GM19324 (cell line): Measurements from ENCODE around the gene UPF1.

Source experiments
- ATAC-seq: cut with Tn5 transposase; IDR thresholded peaks from one replicate; pipeline ENCODE4 v1.9.1; 2021; ENCODE audit warnings: mild to moderate bottlenecking, moderate library complexity; ENCODE audit not compliant: unreplicated experiment, low FRiP score

Gene UPF1

GRCh38 chr19:18831524-18832305 lies at the start of gene UPF1:
Gene UPF1, plus strand, starts transcription at chr19:18831959. Its CDS starts 251 bp downstream, at chr19:18832210.
- ATAC-seq = peak; percentile 77

DNA sequence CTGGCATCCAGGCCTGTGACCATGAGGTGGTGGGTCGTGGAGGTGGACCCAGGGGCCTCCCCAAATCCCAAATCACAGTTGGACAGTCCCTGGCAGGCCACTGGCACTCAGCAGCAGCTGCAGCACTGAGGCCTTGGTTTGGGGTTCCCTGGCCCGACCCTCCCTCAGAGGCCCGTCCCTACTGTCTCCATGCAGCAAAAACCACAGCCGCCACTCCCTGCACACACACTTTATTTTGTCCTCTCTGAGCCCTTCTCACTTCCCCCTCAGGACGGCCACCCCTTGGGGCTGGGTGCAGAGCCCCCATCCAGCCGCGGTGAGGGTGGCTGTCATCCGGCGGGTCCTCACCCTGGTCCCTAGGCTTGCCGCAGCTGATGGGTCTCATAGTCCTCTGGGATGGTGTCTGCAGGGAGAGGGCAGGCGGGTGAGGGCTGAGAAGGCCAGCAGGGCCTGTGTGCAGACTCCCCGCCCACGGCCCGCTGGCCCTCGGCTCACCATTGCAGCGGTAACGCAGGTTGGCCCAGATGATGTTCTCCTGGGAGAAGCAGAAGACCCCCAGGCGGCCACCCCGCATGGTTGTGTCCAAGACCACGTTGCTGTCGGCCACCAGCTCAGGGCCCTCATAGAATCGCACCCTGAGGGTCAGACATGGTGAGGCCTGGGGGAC lies 49.1 kb upstream of the UPF1 start:
- ATAC-seq = no peak

- no peak for ATAC-seq
Observed at GRCh38 chr19:18783958-18784785, 47.6 kb upstream of the UPF1 start.

- no peak for ATAC-seq
Observed at GRCh38 chr19:18784786-18785120, 47.0 kb upstream of the UPF1 start.

DNA sequence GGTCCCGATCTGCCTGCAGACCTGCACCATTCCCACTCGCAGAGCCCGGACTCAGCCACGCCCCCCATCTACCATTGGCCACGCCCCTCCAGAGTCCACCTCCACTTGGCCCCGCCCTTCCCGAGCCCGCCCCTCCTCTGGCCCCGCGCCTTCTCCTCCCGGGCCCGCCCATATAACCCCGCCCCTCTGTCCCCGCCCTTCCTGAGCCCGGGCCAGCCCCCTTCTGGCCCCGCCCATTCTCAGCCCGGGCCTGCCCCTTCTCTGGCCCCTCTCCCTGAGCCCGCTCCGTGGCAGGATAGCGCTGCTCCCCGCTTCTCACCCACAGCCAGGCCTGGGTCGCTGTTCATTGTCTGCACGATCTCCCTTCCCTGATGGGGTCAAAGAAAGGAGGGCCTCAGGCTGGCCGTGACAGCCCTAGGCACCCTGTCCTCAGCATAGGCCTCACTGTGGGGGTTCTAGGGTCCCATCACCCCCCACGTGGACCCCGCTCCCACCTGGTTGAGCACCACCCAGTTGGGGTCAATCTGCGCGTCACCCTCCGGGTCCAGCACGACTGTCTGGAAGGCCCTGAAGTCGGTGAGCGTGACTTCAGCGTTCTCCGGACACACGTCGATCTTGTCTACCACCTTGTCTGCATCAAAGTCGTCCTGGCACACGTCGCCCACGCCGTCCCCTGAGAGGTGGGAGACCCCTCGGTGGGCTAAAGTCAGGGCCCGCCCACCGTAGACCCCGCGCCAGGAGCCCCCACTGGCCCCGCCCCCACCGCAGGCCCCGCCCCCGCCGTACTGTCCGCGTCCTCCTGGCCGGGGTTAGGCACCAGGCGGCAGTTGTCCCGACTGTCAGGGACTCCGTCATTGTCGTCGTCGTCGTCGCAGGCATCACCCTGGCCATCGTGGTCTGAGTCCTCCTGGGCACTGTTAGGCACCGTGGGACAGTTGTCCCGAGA lies 46.3 kb upstream of the UPF1 start:
- ATAC-seq = no peak

- no peak for ATAC-seq
Observed at GRCh38 chr19:18788529-18789421, 43.0 kb upstream of the UPF1 start.

DNA sequence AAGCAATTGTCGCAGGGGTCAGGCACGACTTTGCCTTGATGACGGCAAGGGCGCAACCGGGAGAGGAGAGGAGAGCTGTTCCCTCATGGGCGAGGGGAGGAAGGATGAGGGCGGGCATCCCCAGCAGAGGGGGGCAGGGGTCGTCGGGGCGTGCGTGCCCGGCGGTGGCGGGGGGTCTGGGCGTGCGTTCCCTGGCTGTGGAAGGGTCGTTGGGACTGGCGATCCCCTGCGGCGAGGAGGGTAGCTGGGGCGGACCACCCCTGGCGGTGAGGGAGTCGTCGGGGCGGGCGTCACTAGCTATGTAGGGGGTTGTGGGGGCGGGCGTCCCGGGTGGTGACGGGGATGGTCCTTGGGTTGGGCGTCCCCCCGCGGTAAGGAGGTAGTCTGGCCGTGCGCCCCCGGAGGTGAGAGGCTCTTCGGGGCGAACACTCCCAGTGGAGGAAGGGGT lies 42.3 kb upstream of the UPF1 start:
- no peak for ATAC-seq

DNA sequence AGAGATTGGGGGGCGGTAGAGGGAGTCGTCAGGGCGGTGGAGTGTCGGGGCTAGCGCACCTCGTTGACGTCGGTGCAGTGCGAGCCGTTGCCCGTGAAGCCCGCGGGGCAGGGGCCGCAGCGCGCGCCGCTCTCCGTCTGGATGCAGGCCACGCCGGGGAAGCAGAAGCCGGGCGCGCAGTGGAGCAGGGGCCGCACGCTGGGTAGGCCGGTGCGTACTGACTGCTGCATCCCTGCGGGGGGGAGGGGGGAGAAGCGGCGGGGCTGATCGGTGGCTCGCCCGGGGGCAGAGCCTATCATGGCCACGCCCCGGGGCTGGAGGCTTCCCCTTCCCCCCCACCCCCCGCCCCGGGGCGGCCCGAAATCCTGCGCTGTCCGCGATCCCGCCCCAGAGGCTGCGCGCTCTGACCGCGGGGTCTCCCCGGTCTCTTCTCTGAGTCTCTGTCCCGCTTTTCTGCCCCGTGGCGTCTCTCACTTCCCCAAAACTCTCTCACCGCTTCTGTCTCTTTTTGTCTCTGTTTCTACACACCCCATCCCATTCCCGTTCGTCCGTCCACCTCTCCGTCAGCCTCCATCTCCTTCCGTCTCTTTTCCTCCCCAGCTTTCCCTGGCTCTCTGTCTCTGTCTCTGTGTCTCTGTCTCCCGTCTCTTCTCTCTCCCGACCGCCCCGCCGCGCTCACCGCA lies 41.7 kb upstream of the UPF1 start:
- ATAC-seq = no peak

DNA sequence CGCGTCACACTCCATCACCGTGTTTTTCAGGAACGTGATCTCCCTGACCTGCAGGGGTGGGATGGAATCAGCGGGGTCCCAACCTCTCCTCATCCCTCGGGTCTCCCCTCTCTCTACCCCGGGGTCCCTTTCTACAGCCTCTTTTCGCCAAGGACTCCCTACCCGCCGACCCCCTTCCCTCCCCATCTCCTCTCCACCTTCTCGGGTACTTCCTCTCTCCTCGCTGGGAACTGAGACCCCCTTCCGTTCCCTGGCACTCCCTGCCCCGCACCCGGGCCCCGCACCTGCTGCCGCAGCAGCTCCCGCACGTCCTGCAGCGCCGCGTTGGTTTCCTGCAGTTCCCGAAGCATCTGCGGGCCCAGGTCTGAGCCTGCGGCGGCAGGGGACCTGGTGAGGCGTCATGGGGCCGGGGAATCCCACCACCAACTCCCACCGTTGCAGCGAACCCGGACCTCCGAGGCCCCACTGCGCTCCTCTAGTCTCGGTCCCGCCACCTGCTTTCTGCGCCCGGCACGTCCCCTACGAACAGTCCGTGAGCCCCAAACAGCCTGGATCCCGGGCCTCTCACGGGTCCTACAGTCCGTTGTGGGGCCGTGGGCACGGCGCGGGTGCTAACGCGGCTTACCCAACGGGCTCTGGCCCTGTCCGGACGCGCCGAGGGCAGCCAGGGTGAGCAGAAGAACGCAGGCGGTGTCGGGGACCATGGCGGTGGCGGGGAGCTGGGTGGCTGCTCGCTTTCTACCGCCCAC lies 41.0 kb upstream of the UPF1 start, which contains the start of gene COMP:
TSS of gene COMP (minus strand) at position 740 of the 749 bp plus-strand sequence. CDS start at position 704, 36 bp downstream.
- no peak for ATAC-seq

GRCh38 chr19:18791315-18791678 lies 40.5 kb upstream of the UPF1 start:
- no peak for ATAC-seq

DNA sequence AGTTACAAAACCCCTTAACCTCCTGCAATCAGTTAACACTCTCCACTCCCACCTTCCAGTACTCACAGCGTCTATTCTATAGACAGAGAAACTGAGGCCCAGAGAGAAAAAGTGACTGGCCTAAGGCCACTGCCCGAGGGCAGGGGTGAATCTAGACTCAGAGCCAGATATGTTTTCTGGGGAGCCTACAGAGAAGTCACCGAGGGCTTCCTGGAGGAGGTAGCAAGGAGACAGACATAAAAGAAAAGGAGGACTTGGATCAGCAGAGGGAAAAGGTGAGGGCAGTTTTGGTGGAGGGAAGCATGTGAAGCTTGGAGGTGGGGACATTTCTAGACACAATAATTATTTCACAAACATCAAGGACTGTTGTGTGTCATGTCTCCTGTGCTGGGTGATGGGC lies 39.1 kb upstream of the UPF1 start:
- ATAC-seq = no peak

GRCh38 chr19:18793144-18794028 lies 38.4 kb upstream of the UPF1 start:
- no peak for ATAC-seq

DNA sequence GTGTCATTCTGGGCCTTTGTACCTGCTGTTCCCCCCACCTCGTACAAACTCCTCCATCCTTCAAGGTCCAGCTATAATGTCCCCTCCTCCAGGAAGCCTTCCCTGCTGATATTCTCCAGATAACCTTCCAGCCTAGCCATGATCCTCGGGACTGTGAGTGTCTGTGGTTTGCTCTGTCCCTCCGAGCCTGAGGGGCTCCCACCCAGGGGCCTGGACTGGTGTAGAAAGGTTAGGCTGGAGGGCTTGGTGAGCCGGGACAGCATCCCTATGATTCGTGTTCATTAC lies 37.8 kb upstream of the UPF1 start:
- ATAC-seq = no peak

DNA sequence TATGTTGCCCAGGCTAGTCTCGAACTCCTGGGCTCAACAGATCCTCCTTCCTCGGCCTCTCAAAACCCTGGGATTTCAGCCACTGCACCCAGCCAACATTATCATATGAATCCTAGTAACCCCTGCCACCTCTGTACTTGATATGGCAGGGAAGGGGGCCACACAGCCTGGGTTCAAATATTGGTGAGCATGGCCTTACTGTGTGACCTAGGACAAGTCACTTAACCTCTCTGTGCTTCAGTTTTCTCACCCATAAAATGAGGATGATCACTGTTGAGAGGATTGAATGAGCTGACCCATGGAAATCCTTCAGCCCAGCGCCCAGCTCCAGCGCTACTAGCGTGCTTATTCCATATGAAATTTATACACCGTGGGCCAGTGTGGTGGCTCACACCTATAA lies 37.1 kb upstream of the UPF1 start:
- ATAC-seq = no peak

DNA sequence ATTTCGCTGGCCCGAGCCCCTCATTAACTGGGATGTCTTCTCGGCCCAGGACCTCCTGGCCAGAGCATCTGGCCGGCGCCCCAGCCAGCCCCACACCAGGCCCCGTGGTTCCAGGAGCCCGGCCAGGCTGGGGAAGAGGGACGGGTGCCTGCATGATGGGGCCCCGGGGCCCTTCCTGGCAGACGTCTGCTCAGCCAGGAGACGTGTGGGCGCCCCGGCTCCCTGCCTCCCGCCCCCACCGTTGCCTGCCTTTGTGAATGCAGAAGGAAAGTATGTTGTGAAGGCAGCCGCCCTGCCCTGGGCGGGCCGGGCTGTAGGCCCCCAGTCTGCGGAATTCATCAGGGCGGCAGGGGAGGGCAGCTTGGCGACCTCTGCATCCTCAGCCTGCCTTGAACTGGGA lies 36.2 kb upstream of the UPF1 start:
- no peak for ATAC-seq

- ATAC-seq = no peak
Observed at GRCh38 chr19:18796239-18796638, 35.5 kb upstream of the UPF1 start.
